ENCODE measurements around the gene FABP6. TPM values are rescaled to one million over a fixed set of nuclear protein-coding genes. Genes with fewer than 3 reads are reported as not detected.

Gene FABP6
- total RNA-seq, 1 donor from 2014 or later = 1.6 TPM

DNA sequence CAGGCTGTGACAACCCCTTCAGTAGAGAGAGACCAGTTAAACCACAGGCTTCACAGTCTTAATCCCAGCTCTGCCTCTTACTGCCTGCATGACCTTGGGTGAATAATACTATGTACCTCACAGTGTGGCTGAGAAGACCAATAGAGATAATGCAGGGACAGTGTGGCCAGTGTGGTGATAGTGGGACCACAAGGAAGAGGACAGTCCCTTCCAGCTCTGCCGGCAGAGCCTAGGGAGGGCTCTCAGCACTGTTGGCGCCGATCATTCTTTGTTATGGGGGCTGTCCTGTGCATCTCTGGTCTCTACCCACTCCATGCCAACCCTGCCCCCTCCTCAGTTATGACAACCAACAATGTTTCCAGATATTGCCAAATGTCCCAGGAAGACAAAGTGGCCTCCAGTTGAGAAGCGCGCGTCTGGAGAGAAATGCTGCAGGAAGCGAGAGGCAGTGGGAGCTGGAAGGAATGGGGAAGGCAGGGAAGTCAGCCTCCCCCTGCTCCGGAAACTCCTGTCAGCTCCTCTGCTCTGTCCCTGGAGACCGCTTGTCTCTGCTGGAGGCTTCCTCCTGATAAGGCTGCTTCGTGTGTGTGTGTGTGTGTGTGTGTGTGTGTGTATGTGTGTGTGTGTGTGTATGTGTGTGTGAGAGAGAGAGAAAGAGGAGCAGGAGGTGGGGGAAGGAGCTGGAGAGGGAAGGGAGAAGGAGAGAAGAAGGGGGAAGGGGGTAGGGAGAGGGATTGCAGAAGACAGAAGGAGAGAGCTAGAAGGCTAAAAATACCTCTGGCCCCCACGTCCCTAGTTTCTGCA lies 31.8 kb upstream of the FABP6 start:
- Histone ChIP-seq H3K4me1 (peaks cover 24% of the 10 kb centered on the region), H3K4me3 (no peak overlapping the region), H3K36me3 (no peaks in the 10 kb centered on the region), H3K27ac (replicated peaks) (peak overlapping the region; percentile 42), H3K27me3 (ENCODE audit: low read depth) (no peaks in the 10 kb centered on the region), H3K9me3 (replicated peaks) (no peaks in the 10 kb centered on the region)
- peak; percentile 42 for DNase-seq
- intact Hi-C loops (cut with micrococcal nuclease) = loop anchor here (5.0 kb wide), 1 partner anchor 150 kb away; no protein-coding TSS in a partner anchor
- TF ChIP-seq, protein P1, sequence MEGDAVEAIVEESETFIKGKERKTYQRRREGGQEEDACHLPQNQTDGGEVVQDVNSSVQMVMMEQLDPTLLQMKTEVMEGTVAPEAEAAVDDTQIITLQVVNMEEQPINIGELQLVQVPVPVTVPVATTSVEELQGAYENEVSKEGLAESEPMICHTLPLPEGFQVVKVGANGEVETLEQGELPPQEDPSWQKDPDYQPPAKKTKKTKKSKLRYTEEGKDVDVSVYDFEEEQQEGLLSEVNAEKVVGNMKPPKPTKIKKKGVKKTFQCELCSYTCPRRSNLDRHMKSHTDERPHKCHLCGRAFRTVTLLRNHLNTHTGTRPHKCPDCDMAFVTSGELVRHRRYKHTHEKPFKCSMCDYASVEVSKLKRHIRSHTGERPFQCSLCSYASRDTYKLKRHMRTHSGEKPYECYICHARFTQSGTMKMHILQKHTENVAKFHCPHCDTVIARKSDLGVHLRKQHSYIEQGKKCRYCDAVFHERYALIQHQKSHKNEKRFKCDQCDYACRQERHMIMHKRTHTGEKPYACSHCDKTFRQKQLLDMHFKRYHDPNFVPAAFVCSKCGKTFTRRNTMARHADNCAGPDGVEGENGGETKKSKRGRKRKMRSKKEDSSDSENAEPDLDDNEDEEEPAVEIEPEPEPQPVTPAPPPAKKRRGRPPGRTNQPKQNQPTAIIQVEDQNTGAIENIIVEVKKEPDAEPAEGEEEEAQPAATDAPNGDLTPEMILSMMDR (IDR thresholded peaks at IDR 0.05; ENCODE audit: borderline replicate concordance) = no peak

DNA sequence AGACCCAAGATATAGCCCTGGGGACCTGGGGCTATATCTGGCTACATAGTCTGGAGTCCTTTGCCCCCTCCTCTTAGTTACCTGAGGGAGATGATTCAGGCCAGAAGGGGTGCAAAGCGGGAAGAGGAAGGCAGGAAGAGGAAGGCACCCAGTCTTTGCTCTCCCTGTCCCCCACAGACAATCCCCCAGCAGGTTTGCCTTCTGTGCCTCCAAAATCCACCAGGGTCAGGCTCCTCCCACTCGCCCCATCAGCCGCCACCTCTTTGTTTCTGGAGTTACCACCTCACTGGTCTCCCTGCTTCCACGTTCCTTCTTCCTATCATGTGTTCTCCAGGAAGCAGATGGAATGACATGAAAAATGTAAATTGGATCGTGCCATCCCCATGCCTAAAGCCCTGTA lies 31.2 kb upstream of the FABP6 start:
- H3K4me1 ChIP-seq = peaks cover 24% of the 10 kb centered on the region
- intact Hi-C loops (cut with micrococcal nuclease) = loop anchor here (5.0 kb wide), 1 partner anchor 149 kb away; no protein-coding TSS in a partner anchor
- H3K9me3 ChIP-seq (replicated peaks) = no peaks in the 10 kb centered on the region
- H3K27me3 ChIP-seq (ENCODE audit: low read depth) = no peaks in the 10 kb centered on the region
- no peak overlapping the region for H3K4me3 ChIP-seq
- H3K36me3 ChIP-seq = no peaks in the 10 kb centered on the region
- TF ChIP-seq, protein P1 (IDR thresholded peaks at IDR 0.05; ENCODE audit: borderline replicate concordance) = no peak
- DNase-seq = no peak
- H3K27ac ChIP-seq (replicated peaks) = no peak overlapping the region

GRCh38 chr5:160198841-160199409 lies 30.4 kb upstream of the FABP6 start:
- Histone ChIP-seq H3K27me3 (ENCODE audit: low read depth) (no peaks in the 10 kb centered on the region), H3K9me3 (replicated peaks) (no peaks in the 10 kb centered on the region), H3K27ac (replicated peaks) (no peak overlapping the region), H3K4me1 (peaks cover 24% of the 10 kb centered on the region), H3K36me3 (no peaks in the 10 kb centered on the region), H3K4me3 (peak overlapping the region; percentile 63)
- intact Hi-C loops (cut with micrococcal nuclease) = loop anchor here (5.0 kb wide), 1 partner anchor 148 kb away; no protein-coding TSS in a partner anchor
- TF ChIP-seq, protein P1 (IDR thresholded peaks at IDR 0.05; ENCODE audit: borderline replicate concordance) = no peak
- DNase-seq = no peak

GRCh38 chr5:160199410-160199911 lies 29.8 kb upstream of the FABP6 start:
- TF ChIP-seq, protein P1 (IDR thresholded peaks at IDR 0.05; ENCODE audit: borderline replicate concordance) = peak; percentile 98
- Histone ChIP-seq H3K9me3 (replicated peaks) (no peaks in the 10 kb centered on the region), H3K4me1 (peaks cover 24% of the 10 kb centered on the region), H3K27ac (replicated peaks) (no peak overlapping the region), H3K36me3 (no peaks in the 10 kb centered on the region), H3K4me3 (peak overlapping the region; percentile 63), H3K27me3 (ENCODE audit: low read depth) (no peaks in the 10 kb centered on the region)
- intact Hi-C loops (cut with micrococcal nuclease) = loop anchor here (5.0 kb wide), 1 partner anchor 148 kb away; no protein-coding TSS in a partner anchor
- DNase-seq = peak; percentile 74

GRCh38 chr5:160207061-160207460 lies 22.2 kb upstream of the FABP6 start:
- H3K4me3 ChIP-seq = no peak overlapping the region
- no peaks in the 10 kb centered on the region for H3K27me3 ChIP-seq (ENCODE audit: low read depth)
- no peaks in the 10 kb centered on the region for H3K36me3 ChIP-seq
- intact Hi-C loops (cut with micrococcal nuclease) = no loop called here
- H3K9me3 ChIP-seq (replicated peaks) = no peaks in the 10 kb centered on the region
- H3K4me1 ChIP-seq = peaks cover 11% of the 10 kb centered on the region
- no peak for DNase-seq
- TF ChIP-seq, protein P1 (IDR thresholded peaks at IDR 0.05; ENCODE audit: borderline replicate concordance) = no peak
- H3K27ac ChIP-seq (replicated peaks) = no peak overlapping the region

All from left ventricle myocardium inferior (tissue), 1 donor.